T-helper 2 cell (primary cell): ENCODE data around the gene MUC5B.
"Not testable (repeated sequence)": the region's sequence is repeated elsewhere in the genome, so short reads cannot be mapped to it uniquely, and the experiment has no call there.

Experiments
- DNase-seq, 5 experiments: peaks; one replicate each; pipeline versions ENCODE4 v3.0.0 to v3.0.0-alpha.2; 2012 to 2022
- total RNA-seq, 2 donors: gene quantifications; one replicate each; lab custom pipeline; 2026; lab: John Stamatoyannopoulos, UW

Gene MUC5B
- 0 to 0.07 reads per million in 2 donors for total RNA-seq

- no peak for DNase-seq
Observed at GRCh38 chr11:1222491-1223345, at the start of gene MUC5B. TSS of gene MUC5B (plus strand) at chr11:1223066. CDS start at chr11:1223124, 58 bp downstream.

GRCh38 chr11:1173396-1173795 is 49.5 kb upstream of the MUC5B start:
- not testable (repeated sequence) for DNase-seq

GRCh38 chr11:1174441-1175370 is 48.2 kb upstream of the MUC5B start:
- no peak for DNase-seq

- DNase-seq: no peak
Observed at GRCh38 chr11:1175461-1176223, 47.2 kb upstream of the MUC5B start.

- DNase-seq: no peak
Observed at GRCh38 chr11:1176224-1177019, 46.4 kb upstream of the MUC5B start.

GRCh38 chr11:1177020-1177770 is 45.7 kb upstream of the MUC5B start:
- DNase-seq: no peak

- DNase-seq: no peak
Observed at GRCh38 chr11:1177771-1178090, 45.1 kb upstream of the MUC5B start.

- no peak for DNase-seq
Observed at GRCh38 chr11:1178201-1178885, 44.5 kb upstream of the MUC5B start.

- DNase-seq: no peak
Observed at GRCh38 chr11:1178906-1179305, 44.0 kb upstream of the MUC5B start.

- no peak for DNase-seq
Observed at GRCh38 chr11:1179641-1180040, 43.2 kb upstream of the MUC5B start.

GRCh38 chr11:1180171-1180570 is 42.7 kb upstream of the MUC5B start:
- no peak for DNase-seq

- DNase-seq: no peak
Observed at GRCh38 chr11:1180947-1181391, 41.9 kb upstream of the MUC5B start.

- DNase-seq: no peak
Observed at GRCh38 chr11:1181420-1181819, 41.4 kb upstream of the MUC5B start.

- DNase-seq: no peak
Observed at GRCh38 chr11:1181853-1182535, 40.9 kb upstream of the MUC5B start.

GRCh38 chr11:1184139-1184538 is 38.7 kb upstream of the MUC5B start:
- DNase-seq: not testable (repeated sequence)

- not testable (repeated sequence) for DNase-seq
Observed at GRCh38 chr11:1188451-1189130, 34.3 kb upstream of the MUC5B start.

- not testable (repeated sequence) for DNase-seq
Observed at GRCh38 chr11:1189816-1190215, 33.0 kb upstream of the MUC5B start.

GRCh38 chr11:1191786-1192470 is 30.9 kb upstream of the MUC5B start:
- DNase-seq: not testable (repeated sequence)
